A549 (cell line): ENCODE results near the gene UBE2K.

Source experiments
- EHMT2 ChIP-seq: fragments of 200-600 bp; sonication (generic); IDR thresholded peaks from 2 replicates; pipeline ENCODE4 v1.6.1; 2016; ENCODE audit warnings: antibody characterized with exemption, low read depth, mild to moderate bottlenecking, moderate library complexity
- TF ChIP-seq, protein P1 (sequence below): fragments of >200 bp; sonication (Bioruptor Twin); formaldehyde crosslinking; IDR thresholded peaks from 3 replicates; pipeline ENCODE4 v1.5.1; 2016

DNA sequence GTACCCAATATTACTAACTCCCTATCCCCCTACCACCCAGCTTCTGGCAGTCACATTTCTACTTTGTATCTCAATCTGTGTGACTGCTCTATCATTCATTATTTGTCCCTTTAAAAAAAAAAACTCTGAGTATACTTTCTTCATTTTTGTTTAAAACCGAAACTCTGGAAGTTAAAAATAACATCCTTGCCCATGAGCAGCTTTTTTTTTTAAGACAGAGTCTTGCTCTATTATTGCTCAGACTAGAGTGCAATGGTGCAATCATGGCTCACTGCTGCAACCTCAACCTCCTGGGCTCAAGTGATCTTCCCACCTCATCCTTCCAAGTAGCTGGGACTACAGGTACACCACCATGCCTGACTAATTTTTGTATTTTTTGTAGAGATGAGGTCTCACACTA lies 15.8 kb downstream of the UBE2K start:
- TF ChIP-seq, protein P1, sequence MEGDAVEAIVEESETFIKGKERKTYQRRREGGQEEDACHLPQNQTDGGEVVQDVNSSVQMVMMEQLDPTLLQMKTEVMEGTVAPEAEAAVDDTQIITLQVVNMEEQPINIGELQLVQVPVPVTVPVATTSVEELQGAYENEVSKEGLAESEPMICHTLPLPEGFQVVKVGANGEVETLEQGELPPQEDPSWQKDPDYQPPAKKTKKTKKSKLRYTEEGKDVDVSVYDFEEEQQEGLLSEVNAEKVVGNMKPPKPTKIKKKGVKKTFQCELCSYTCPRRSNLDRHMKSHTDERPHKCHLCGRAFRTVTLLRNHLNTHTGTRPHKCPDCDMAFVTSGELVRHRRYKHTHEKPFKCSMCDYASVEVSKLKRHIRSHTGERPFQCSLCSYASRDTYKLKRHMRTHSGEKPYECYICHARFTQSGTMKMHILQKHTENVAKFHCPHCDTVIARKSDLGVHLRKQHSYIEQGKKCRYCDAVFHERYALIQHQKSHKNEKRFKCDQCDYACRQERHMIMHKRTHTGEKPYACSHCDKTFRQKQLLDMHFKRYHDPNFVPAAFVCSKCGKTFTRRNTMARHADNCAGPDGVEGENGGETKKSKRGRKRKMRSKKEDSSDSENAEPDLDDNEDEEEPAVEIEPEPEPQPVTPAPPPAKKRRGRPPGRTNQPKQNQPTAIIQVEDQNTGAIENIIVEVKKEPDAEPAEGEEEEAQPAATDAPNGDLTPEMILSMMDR: no peak
- TF ChIP-seq EHMT2: no peak
